OCI-LY1 (cell line): ENCODE data around the gene ZFP90.

Experiments
- H2AFZ ChIP-seq: fragments of 200-600 bp; sonication (generic), shearing (Covaris generic); 2 replicates; pipeline ENCODE4 v1.6.0; 2014; ENCODE audit warnings: antibody characterized with exemption, mild to moderate bottlenecking, low read length
- H3F3A ChIP-seq: fragments of 200-600 bp; sonication (generic), shearing (Covaris generic); 2 replicates; pipeline ENCODE4 v1.6.0; 2014; ENCODE audit warnings: mild to moderate bottlenecking, antibody characterized with exemption, low read length, moderate library complexity; ENCODE audit not compliant: insufficient read depth
- H3K27ac ChIP-seq: fragments of 200-600 bp; sonication (generic); 2 replicates; pipeline ENCODE4 v1.5.1; 2014; ENCODE audit warnings: low read length, mixed run types, mild to moderate bottlenecking, low read depth; ENCODE audit not compliant: poor library complexity, severe bottlenecking
- H3K27me3 ChIP-seq: fragments of 200-600 bp; sonication (generic); 2 replicates; pipeline ENCODE4 v1.6.0; 2014; ENCODE audit warnings: antibody characterized with exemption, mild to moderate bottlenecking, low read length, moderate library complexity; ENCODE audit not compliant: insufficient read depth
- H3K36me3 ChIP-seq: fragments of 200-600 bp; sonication (generic); 2 replicates; pipeline ENCODE4 v1.6.1; 2014; ENCODE audit warnings: mild to moderate bottlenecking, antibody characterized with exemption, low read length, moderate library complexity, mixed read lengths; ENCODE audit not compliant: insufficient read depth
- H3K4me1 ChIP-seq: fragments of 200-600 bp; sonication (generic); 2 replicates; pipeline ENCODE4 v1.5.1; 2014; ENCODE audit warnings: mild to moderate bottlenecking, low read length, moderate library complexity; ENCODE audit not compliant: insufficient read depth, severe bottlenecking
- H3K4me2 ChIP-seq: fragments of 200-600 bp; sonication (generic), shearing (Covaris generic); 2 replicates; pipeline ENCODE4 v1.6.1; 2014; ENCODE audit warnings: low read length
- H3K4me3 ChIP-seq: fragments of 200-600 bp; sonication (generic); 2 replicates; pipeline ENCODE4 v1.5.1; 2014; ENCODE audit warnings: low read length, low read depth, mild to moderate bottlenecking, mixed read lengths; ENCODE audit not compliant: poor library complexity, severe bottlenecking
- H3K79me2 ChIP-seq: fragments of 200-600 bp; shearing (Covaris generic); 2 replicates; pipeline ENCODE4 v1.6.1; 2016; ENCODE audit warnings: mixed run types, low read length, mixed read lengths; ENCODE audit not compliant: insufficient read depth
- H3K9ac ChIP-seq: fragments of 200-600 bp; sonication (generic), shearing (Covaris generic); 2 replicates; pipeline ENCODE4 v1.6.1; 2014; ENCODE audit warnings: mild to moderate bottlenecking, low read length, mixed read lengths
- H3K9me2 ChIP-seq: fragments of 200-600 bp; sonication (generic), shearing (Covaris generic); 2 replicates; pipeline ENCODE4 v1.6.1; 2014; ENCODE audit warnings: low read depth, mild to moderate bottlenecking, low read length, mixed read lengths
- H3K9me3 ChIP-seq: fragments of 200-600 bp; shearing (Covaris generic); 2 replicates; pipeline ENCODE4 v1.6.1; 2014; ENCODE audit warnings: low read length, mixed read lengths
- H4K20me1 ChIP-seq: fragments of 200-600 bp; sonication (generic), shearing (Covaris generic); 2 replicates; pipeline ENCODE4 v1.6.0; 2016; ENCODE audit warnings: mild to moderate bottlenecking, low read length; ENCODE audit not compliant: insufficient read depth
- CTCF ChIP-seq: fragments of 200-600 bp; sonication (generic), shearing (Covaris generic); IDR thresholded peaks from 2 replicates; pipeline ENCODE4 v1.5.1; 2017; ENCODE audit warnings: mild to moderate bottlenecking, antibody characterized with exemption, low read length, moderate library complexity, mixed read lengths
- EZH2 ChIP-seq: fragments of 200-600 bp; sonication (generic), shearing (Covaris generic); IDR thresholded peaks from 2 replicates; pipeline ENCODE4 v1.8.0; 2017; ENCODE audit warnings: borderline replicate concordance, mixed run types, mild to moderate bottlenecking, antibody characterized with exemption, low read length, moderate library complexity, mixed read lengths

Gene ZFP90

GRCh38 chr16:68491576-68491950 is 47.5 kb upstream of the ZFP90 start:
- Histone ChIP-seq H3K9ac (no peak overlapping the region), H2AFZ (no peak overlapping the region), H3K27ac (no peak overlapping the region), H3F3A (no peaks in the 10 kb centered on the region), H3K36me3 (no peaks in the 10 kb centered on the region; the same call in 1 of the 2 replicates), H3K9me3 (peaks cover 5% of the 10 kb centered on the region; the same call in 1 of the 2 replicates), H3K4me2 (no peak overlapping the region), H3K9me2 (no peaks in the 10 kb centered on the region), H3K27me3 (no peaks in the 10 kb centered on the region), H3K79me2 (no peaks in the 10 kb centered on the region), H3K4me3 (no peak overlapping the region), H4K20me1 (no peaks in the 10 kb centered on the region), H3K4me1 (peaks cover 6% of the 10 kb centered on the region)
- no peak for TF ChIP-seq CTCF

- Histone ChIP-seq H3K27ac (no peak overlapping the region), H4K20me1 (no peaks in the 10 kb centered on the region), H3K9ac (no peak overlapping the region)
These were observed 46.9 kb upstream of the ZFP90 start for GRCh38 chr16:68492151-68492542.

GRCh38 chr16:68492543-68493411 is 46.3 kb upstream of the ZFP90 start:
- Histone ChIP-seq H3F3A (no peaks in the 10 kb centered on the region), H3K9me3 (peaks cover 5% of the 10 kb centered on the region; the same call in 1 of the 2 replicates), H3K9ac (no peak overlapping the region), H3K9me2 (no peaks in the 10 kb centered on the region), H3K4me1 (peaks cover 6% of the 10 kb centered on the region), H3K79me2 (no peaks in the 10 kb centered on the region), H3K27me3 (no peaks in the 10 kb centered on the region), H3K4me3 (no peak overlapping the region), H4K20me1 (no peaks in the 10 kb centered on the region), H3K4me2 (no peak overlapping the region), H2AFZ (no peak overlapping the region), H3K36me3 (no peaks in the 10 kb centered on the region; the same call in 1 of the 2 replicates), H3K27ac (no peak overlapping the region)
- no peak for TF ChIP-seq EZH2
- TF ChIP-seq CTCF, result no peak

More at GRCh38 chr16:68492151-68492542, 46.9 kb upstream of the ZFP90 start:
- no peaks in the 10 kb centered on the region for H3F3A ChIP-seq
- H3K36me3 ChIP-seq, result no peaks in the 10 kb centered on the region; the same call in 1 of the 2 replicates
- no peak overlapping the region for H3K4me2 ChIP-seq
- TF ChIP-seq CTCF (no peak), EZH2 (no peak)
- H3K4me1 ChIP-seq, result peaks cover 6% of the 10 kb centered on the region
- H3K9me3 ChIP-seq, result peaks cover 5% of the 10 kb centered on the region; the same call in 1 of the 2 replicates
- H3K79me2 ChIP-seq, result no peaks in the 10 kb centered on the region
- H2AFZ ChIP-seq, result no peak overlapping the region
- H3K9me2 ChIP-seq, result no peaks in the 10 kb centered on the region
- H3K4me3 ChIP-seq, result no peak overlapping the region
- H3K27me3 ChIP-seq, result no peaks in the 10 kb centered on the region
